Adipocyte (in vitro differentiated cells): ENCODE measurements around the gene ATP6V1G1.
"Not testable (repeated sequence)": the region's sequence is repeated elsewhere in the genome, so short reads cannot be mapped to it uniquely, and the experiment has no call there.

Source experiments
- DNase-seq: peaks from one replicate; pipeline ENCODE4 v3.0.0-alpha.2; 2015; ENCODE audit warnings: low read depth
- H3K27me3 ChIP-seq: replicated peaks from 2 replicates; pipeline ENCODE4 v1.7.0; 2013; ENCODE audit warnings: mild to moderate bottlenecking, low read length, moderate library complexity; ENCODE audit not compliant: control insufficient read depth, insufficient read depth
- H3K36me3 ChIP-seq: 2 replicates; pipeline ENCODE4 v1.7.0; 2013; ENCODE audit warnings: low read length, mild to moderate bottlenecking, moderate library complexity; ENCODE audit not compliant: control insufficient read depth, insufficient read depth, severe bottlenecking
- H3K4me1 ChIP-seq: 2 replicates; pipeline ENCODE4 v1.7.0; 2013; ENCODE audit warnings: mild to moderate bottlenecking, low read length, moderate library complexity; ENCODE audit not compliant: control insufficient read depth, insufficient read depth
- H3K4me3 ChIP-seq: 2 replicates; pipeline ENCODE4 v1.7.0; 2013; ENCODE audit warnings: mild to moderate bottlenecking, low read length, moderate library complexity
- H3K9ac ChIP-seq: 2 replicates; pipeline ENCODE4 v1.7.0; 2013; ENCODE audit warnings: mild to moderate bottlenecking, low read length, moderate library complexity
- H3K9me3 ChIP-seq: 2 replicates; pipeline ENCODE4 v1.7.0; 2013; ENCODE audit warnings: mild to moderate bottlenecking, low read length, moderate library complexity; ENCODE audit not compliant: control insufficient read depth

The ATP6V1G1 gene

DNA sequence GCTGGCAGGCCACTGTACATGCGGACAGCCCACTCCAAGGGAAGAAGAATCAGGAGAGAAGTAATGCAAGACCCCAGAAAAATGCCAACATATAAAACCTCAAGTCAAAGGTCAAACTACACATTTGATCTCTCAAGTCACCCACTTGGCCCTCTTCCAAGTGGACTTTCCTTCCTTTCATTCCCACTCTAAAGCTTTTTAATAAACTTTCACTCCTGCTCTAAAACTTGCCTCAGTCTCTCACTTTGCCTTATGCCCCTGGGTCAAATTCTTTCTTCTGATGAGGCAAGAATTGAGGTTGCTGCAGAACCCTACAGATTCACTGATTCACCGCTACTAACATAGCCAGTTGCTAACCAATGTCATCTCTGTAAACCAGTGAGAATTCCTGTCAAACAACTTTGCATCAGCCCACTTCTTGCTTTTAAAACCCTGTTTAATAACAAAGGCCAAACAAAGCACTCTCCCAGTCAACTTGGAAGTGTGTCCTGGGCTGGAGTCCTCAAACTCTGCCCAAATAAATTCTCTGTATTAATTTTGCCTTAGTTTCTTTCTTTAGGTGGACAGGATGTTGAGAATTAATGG lies 6.9 kb upstream of the ATP6V1G1 start:
- Histone ChIP-seq H3K36me3 (no peaks in the 10 kb centered on the region), H3K4me3 (no peak overlapping the region), H3K27me3 (no peaks in the 10 kb centered on the region), H3K4me1 (no peaks in the 10 kb centered on the region), H3K9me3 (no peaks in the 10 kb centered on the region), H3K9ac (no peak overlapping the region)
- DNase-seq = no peak

DNA sequence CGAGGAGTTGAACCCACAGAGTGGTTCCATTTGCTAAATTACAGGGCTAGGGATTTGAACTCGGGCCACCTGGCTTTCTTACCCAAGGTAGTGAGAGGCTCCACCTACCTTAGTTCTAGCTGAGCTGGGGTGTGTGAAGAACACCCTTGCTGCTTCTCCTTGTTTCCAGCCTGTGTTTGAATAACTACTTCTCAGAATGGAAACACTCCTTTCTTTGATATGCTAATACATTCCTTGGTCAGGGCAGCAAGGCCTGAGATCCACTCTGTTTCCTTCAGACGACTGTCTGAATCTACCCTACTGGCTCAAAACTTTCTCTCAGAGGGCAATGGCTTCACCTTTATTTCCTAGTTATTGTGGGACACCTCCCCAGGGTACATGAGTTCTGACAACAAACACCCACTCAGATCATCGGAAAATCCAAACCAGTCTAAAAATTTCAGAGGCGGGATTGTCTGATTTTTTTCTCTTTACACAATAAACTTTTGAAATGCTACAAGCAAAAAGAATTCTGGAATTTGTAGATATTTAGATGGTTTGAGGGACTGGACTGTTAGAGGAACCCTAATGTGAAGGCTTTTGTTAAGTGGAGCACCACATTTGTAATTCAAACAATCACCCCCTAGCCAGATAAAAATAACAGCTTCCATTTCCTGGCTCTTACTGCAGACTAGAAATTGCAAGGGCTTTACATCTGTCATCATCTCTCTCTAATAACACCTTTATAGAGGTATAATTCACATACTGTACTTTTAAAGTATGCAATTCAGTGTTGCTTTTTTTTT lies 4.0 kb upstream of the ATP6V1G1 start:
- Histone ChIP-seq H3K4me1 (peaks cover 6% of the 10 kb centered on the region), H3K9ac (no peak overlapping the region), H3K27me3 (no peaks in the 10 kb centered on the region), H3K36me3 (no peaks in the 10 kb centered on the region), H3K4me3 (no peak overlapping the region), H3K9me3 (no peaks in the 10 kb centered on the region)
- no peak for DNase-seq

DNA sequence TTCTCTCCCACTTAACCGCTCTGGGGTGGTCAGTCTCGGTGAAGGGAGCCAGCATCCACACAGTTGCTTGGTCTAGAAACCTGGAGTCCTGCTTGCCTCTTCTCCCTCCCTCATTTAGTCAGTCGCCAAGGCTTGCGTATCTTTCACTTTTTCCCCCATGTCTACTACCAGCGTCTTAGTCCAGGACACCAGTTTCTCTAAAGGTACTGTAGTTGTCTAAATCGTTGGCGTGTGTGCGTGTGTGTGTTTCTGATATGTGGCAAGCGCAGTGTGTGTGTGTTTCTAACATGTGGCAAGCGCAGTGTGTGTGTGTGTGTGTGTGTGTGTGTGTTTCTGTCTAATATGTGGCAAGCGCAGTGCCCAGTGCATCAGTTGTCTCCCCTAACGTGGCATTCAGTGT lies 641 bp downstream of the ATP6V1G1 start:
- peaks cover 7% of the 10 kb centered on the region for H3K36me3 ChIP-seq
- peaks cover 46% of the 10 kb centered on the region for H3K4me1 ChIP-seq
- H3K27me3 ChIP-seq = no peaks in the 10 kb centered on the region
- peak overlapping the region; percentile 94 for H3K4me3 ChIP-seq
- DNase-seq = peak; percentile 64
- no peaks in the 10 kb centered on the region for H3K9me3 ChIP-seq
- H3K9ac ChIP-seq = peak overlapping the region; percentile 100

DNA sequence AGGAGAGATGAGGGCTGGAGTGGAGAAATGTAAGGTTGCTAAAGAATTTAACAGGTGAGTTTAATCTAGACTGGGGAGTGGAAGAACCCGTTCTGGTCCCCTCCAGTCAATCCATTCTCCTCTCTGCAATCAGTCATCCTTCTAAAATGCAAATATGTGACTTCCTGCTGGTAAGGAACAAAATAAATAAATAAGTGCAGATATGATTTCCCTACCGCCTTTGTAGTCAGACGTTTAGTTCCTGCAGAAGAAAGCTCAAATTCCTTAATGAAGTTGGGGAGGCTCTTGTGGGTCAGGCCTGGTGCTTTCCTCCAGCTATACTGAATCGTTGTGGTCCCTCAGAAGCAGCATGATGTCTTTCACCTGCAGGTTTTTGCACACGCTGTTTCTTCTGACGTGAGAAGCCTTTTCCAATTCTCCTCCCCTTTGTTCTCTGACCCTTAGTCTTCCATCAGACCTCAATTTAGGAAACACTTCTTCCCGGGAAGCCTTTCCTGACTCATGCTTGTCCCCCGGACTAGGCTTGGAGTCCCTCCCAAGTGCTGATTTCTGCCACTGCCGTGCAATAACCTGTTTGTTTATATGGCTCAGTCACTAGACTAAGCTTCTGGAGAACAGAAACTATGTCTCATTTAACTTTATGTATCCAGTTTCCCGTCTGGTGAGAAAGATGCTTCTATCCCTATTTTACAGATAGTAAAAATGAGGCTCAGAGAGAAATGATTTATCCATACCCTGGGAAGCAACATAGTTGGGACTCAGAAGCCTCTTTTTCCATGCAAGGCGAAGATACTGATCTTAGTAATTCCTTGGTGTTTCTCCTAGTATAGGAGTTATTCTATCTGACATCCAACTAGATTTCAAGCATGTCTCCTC lies 1.3 kb downstream of the ATP6V1G1 start:
- Histone ChIP-seq H3K36me3 (peaks cover 14% of the 10 kb centered on the region), H3K4me1 (peaks cover 49% of the 10 kb centered on the region), H3K27me3 (no peaks in the 10 kb centered on the region), H3K4me3 (peak overlapping the region; percentile 94), H3K9me3 (no peaks in the 10 kb centered on the region), H3K9ac (peak overlapping the region; percentile 100)
- peak; percentile 55 for DNase-seq

DNA sequence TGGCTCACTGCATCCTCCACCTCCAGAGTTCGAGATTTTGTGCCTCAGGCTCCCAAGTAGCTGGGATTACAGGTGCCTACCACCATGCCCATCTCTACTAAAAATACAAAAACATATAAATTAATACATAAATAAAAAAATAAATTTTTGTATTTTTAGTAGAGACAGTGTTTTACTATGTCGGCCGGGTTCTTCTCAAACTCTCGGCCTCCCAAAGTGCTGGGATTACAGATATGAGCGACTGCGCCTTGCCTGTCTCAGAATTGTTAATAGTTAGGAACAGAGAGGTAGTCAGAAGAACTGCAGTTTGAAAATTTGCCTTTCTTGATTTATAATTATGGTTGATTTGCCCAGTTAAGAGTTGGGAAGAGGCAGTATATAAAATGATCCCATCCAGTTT lies 2.8 kb downstream of the ATP6V1G1 start:
- H3K36me3 ChIP-seq = peaks cover 28% of the 10 kb centered on the region
- H3K4me3 ChIP-seq = no peak overlapping the region
- H3K4me1 ChIP-seq = peaks cover 49% of the 10 kb centered on the region
- no peak overlapping the region for H3K9ac ChIP-seq
- DNase-seq = no peak
- H3K9me3 ChIP-seq = no peaks in the 10 kb centered on the region
- H3K27me3 ChIP-seq = no peaks in the 10 kb centered on the region

DNA sequence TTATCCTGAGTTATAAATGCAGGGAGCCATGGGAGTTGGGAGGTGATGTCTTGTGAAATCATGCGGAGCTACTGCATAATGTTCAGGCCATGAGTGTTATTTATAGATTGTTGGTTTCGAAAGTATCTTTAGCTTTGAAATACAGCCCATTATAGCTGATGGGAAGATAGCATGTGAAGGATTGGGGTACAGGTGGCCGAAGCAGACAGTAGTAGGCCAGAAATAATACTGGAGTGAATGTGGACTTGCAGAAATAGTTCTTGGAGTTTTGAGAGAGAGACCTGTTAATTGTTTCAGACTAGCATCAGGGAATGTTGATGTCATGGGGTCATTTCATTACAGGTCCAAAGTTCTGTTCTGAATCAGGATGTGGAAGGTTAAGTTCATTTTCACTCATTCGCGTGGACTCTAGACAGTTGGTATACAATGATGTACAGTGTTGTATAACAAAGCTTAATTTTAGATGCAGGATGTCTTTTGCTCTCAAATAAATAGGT lies 3.8 kb downstream of the ATP6V1G1 start:
- peaks cover 49% of the 10 kb centered on the region for H3K4me1 ChIP-seq
- no peaks in the 10 kb centered on the region for H3K9me3 ChIP-seq
- peak overlapping the region; percentile 69 for H3K4me3 ChIP-seq
- peak; percentile 51 for DNase-seq
- H3K36me3 ChIP-seq = peaks cover 37% of the 10 kb centered on the region
- H3K9ac ChIP-seq = peak overlapping the region; percentile 50
- H3K27me3 ChIP-seq = no peaks in the 10 kb centered on the region

DNA sequence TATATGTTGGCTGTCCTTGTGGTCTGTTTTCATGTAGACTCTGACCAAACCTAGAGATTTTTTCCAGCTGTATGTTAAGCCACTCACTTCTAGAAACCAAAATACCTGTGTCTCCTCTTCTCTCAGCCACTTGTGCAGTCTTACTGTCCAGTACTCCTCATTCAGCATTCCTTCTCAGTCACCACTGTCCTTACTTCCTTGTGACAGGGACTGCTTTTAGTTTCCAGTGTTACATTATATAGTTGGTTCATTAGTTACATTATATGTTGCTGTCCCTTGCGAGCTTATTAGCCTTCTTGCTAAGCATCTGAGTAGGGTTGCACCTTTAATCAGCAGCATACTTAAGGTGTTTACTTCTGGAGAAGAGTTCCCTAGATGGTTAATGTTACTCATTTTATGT lies 4.3 kb downstream of the ATP6V1G1 start:
- Histone ChIP-seq H3K4me1 (peaks cover 47% of the 10 kb centered on the region), H3K9me3 (no peaks in the 10 kb centered on the region), H3K4me3 (peak overlapping the region; percentile 69), H3K9ac (peak overlapping the region; percentile 50), H3K36me3 (peaks cover 41% of the 10 kb centered on the region), H3K27me3 (no peaks in the 10 kb centered on the region)
- DNase-seq = no peak

DNA sequence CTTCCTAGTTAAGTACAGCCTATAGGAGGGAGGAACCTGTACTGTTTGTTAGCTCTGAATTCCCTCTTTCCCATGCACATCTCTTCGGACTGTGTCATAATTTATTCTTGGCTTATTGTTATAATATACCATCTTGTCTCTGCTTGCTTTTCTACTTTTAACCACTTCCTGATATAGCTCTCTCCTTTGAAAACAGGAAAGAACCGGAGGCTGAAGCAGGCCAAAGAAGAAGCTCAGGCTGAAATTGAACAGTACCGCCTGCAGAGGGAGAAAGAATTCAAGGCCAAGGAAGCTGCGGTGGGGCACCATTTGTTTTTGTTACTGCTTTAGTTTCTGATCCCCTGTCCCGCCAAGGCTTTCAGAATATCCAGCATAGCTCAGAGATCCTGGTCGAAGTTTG lies 4.8 kb downstream of the ATP6V1G1 start:
- peak; percentile 56 for DNase-seq
- no peaks in the 10 kb centered on the region for H3K27me3 ChIP-seq
- H3K9me3 ChIP-seq = no peaks in the 10 kb centered on the region
- peaks cover 44% of the 10 kb centered on the region for H3K36me3 ChIP-seq
- H3K4me3 ChIP-seq = no peak overlapping the region
- peak overlapping the region; percentile 50 for H3K9ac ChIP-seq
- H3K4me1 ChIP-seq = peaks cover 44% of the 10 kb centered on the region

DNA sequence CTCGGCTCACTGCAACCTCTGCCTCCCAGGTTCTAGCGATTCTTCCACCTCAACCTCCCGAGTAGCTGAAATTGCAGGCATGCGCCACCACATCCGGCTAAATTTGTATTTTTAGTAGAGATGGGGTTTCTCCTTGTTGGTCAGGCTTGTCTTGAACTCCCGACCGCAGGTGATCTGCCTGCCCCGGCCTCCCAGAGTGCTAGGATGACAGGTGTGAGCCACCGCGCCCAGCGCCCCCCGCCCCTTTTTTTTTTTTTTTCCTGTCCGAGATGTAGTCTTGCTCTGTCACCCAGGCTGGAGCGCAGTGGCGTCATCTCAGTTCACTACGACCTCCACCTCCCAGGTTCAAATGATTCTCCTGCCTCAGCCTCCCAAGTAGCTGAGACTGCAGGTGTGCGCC lies 6.6 kb downstream of the ATP6V1G1 start:
- Histone ChIP-seq H3K9me3 (no peaks in the 10 kb centered on the region), H3K4me3 (no peak overlapping the region), H3K36me3 (peaks cover 62% of the 10 kb centered on the region), H3K9ac (no peak overlapping the region), H3K4me1 (peaks cover 46% of the 10 kb centered on the region), H3K27me3 (no peaks in the 10 kb centered on the region)
- no peak for DNase-seq

DNA sequence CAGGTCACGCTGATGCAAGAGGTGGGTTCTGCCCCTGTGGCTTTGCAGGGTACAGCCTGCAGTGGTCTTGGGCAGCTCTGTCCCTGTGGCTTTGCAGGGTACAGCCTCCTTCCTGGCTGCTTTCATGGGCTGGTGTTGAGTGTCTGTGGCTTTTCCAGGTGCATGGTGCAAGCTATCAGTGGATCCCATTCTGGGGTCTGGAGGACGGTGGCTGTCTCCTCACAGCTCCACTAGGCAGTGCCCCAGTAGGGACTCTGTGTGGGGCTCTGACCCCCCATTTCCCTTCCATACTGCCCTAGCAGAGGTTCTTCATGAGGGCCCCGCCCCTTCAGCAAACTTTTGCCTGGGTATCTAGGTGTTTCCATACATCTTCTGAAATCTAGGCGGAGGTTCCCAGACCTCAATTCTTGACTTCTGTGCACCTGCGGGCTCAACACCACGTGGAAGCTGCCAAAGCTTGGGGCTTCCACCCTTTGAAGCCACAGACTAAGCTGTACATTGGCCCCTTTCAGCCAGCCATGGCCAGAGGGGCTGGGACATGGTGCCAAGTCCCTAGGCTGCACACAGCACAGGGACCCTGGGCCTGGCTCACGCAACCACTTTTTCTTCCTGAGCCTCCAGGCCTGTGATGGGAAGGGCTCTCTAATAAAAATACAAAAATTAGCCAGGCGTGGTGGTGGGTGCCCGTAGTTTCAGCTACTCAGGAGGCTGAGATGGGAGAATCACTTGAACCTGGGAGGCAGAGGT lies 13.1 kb downstream of the ATP6V1G1 start:
- not testable (repeated sequence) for H3K9ac ChIP-seq

More for the DNA sequence above, 13.1 kb downstream of the ATP6V1G1 start:
- H3K4me1 ChIP-seq = peaks cover 35% of the 10 kb centered on the region
- H3K36me3 ChIP-seq = peaks cover 52% of the 10 kb centered on the region
- H3K9me3 ChIP-seq, DNase-seq, H3K27me3 ChIP-seq, H3K4me3 ChIP-seq: not testable (repeated sequence)
